Right ventricle myocardium superior (tissue), 1 donor: ENCODE results near the gene OR52E8. TPM values are rescaled to one million over a fixed set of nuclear protein-coding genes. Genes with fewer than 3 reads are reported as not detected.

Source experiments
- ATAC-seq: fragments of 200-7000 bp; cut with Tn5 transposase; one replicate; pipeline ENCODE4 v1.9.1; 2020; ENCODE audit warnings: mild to moderate bottlenecking; ENCODE audit not compliant: poor library complexity
- DNase-seq: peaks from one replicate; pipeline ENCODE4 v3.0.0-alpha.2; 2020
- intact Hi-C: fragments of 100-400 bp; cut with DNase I; formaldehyde crosslinking; loops from one replicate; pipeline ENCODE4 v1.11.2; 2022
- total RNA-seq: library from RNA; stranded (reverse); fragmentation: NEBNext Ultra II Directional; extraction: Animal tissue kit (Norgen Biotek cat#: 25700); gene quantifications from one replicate; pipeline ENCODE4 v1.2.1, GENCODE V29; 2021
- donor health status: DM: no; HTN: yes; CAD: no; lungs with severe emphysema.

Gene OR52E8
- total RNA-seq, 1 donor from 2014 or later = not detected

- intact Hi-C loops = loop anchor here (5.0 kb wide), 1 partner anchor 333 kb away; no protein-coding TSS in a partner anchor
- ATAC-seq (no peak), DNase-seq (no peak)
Measured at GRCh38 chr11:5809905-5810795, 47.3 kb downstream of the OR52E8 start.

- ATAC-seq = no peak
- DNase-seq = no peak
- intact Hi-C loops = loop anchor here (5.0 kb wide), 1 partner anchor 332 kb away; no protein-coding TSS in a partner anchor
Measured at GRCh38 chr11:5809122-5809519, 48.4 kb downstream of the OR52E8 start.

GRCh38 chr11:5808500-5809121 is 48.9 kb downstream of the OR52E8 start, which contains the start of gene OR52N2:
Gene OR52N2, plus strand, starts transcription at chr11:5808924. Its CDS starts 11,412 bp downstream, at chr11:5820336.
- DNase-seq (peak; percentile 59), ATAC-seq (peak; percentile 94)
- intact Hi-C loops = loop anchor here (5.0 kb wide), 1 partner anchor 331 kb away; no protein-coding TSS in a partner anchor

GRCh38 chr11:5807580-5807979 is 49.9 kb downstream of the OR52E8 start:
- intact Hi-C loops = loop anchor here (5.0 kb wide), 1 partner anchor 330 kb away; no protein-coding TSS in a partner anchor
- DNase-seq (no peak), ATAC-seq (no peak)

Other genes starting within 250 kb of the OR52E8 start
- 1.6 TPM for gene TRIM34, start 232.7 kb downstream of the OR52E8 start, total RNA-seq
- gene TRIM5, start 172.6 kb downstream of the OR52E8 start, total RNA-seq = 8.1 TPM
- gene TRIM22, start 167.9 kb downstream of the OR52E8 start, total RNA-seq = 18.2 TPM
- gene OR56B1, start 121.2 kb downstream of the OR52E8 start, total RNA-seq = not detected
- gene OR52N4, start 103.4 kb downstream of the OR52E8 start, total RNA-seq = not detected
- not detected for gene OR52N5, start 74.3 kb downstream of the OR52E8 start, total RNA-seq
- gene OR52N1, start 66.4 kb downstream of the OR52E8 start, total RNA-seq = not detected
- gene OR52N2, start 48.8 kb downstream of the OR52E8 start, total RNA-seq = not detected
- gene OR52E6, start 15.8 kb downstream of the OR52E8 start, total RNA-seq = not detected
- gene OR52E4, start 22.9 kb upstream of the OR52E8 start, total RNA-seq = not detected
- gene OR52E5, start 35.5 kb upstream of the OR52E8 start, total RNA-seq = not detected
- gene OR56A3, start 84.6 kb upstream of the OR52E8 start, total RNA-seq = not detected
- gene OR56A5, start 110.8 kb upstream of the OR52E8 start, total RNA-seq = not detected
- not detected for gene OR52L1, start 129.3 kb upstream of the OR52E8 start, total RNA-seq
- not detected for gene OR56A4, start 149.3 kb upstream of the OR52E8 start, total RNA-seq
- not detected for gene OR56A1, start 173.1 kb upstream of the OR52E8 start, total RNA-seq
- gene OR56B4, start 250.0 kb upstream of the OR52E8 start, total RNA-seq = not detected